ENCODE data around the gene GPR17.

GPR17 gene

DNA sequence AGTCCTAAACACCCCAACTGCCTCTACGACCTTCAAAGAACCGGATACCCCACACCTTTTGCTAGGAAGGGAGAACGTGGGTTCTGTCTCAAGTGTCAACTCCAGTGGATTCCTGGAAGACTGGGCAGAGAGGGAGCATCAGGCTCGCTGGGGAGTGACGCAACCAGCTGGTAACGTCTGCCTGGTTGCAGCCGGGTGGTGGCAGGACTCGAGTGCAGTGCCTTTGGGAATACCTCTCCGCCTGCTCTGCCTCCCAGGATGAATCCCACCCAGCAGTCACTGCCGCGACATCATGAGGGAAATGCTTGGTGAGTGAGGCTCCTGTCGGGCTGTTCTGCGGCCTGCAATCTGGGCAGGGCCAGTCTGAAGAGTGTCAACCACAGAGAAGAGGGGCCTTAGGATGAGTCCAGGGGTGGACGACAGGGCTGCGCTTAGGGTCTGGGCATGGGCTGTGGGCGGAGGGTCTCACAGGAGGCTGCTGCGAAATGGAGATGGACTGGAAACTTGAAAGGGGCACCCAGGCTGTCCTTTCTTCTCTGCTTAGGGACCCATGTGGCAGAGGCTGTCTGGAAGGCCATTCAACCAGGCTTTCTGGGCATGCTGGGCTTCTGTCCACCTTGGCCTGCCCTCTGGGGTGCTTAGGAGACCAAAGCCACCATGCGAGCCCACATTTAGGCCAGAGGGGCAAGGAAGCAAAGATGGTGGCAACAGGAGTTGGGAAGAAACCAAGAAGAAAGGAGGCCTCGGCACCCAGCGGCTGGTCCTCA is 12.9 kb downstream of the GPR17 start:
- H3K79me2 ChIP-seq (ENCODE audit: control insufficient read depth, low read length) = no peaks in the 10 kb centered on the region

GRCh38 chr2:127659408-127660290 is 13.7 kb downstream of the GPR17 start:
- no peaks in the 10 kb centered on the region for H3K9me2 ChIP-seq (replicated peaks; ENCODE audit: control insufficient read depth, low read length)
- H3F3A ChIP-seq (ENCODE audit: control insufficient read depth, insufficient read depth) = no peaks in the 10 kb centered on the region
- H3K4me1 ChIP-seq (ENCODE audit: control insufficient read depth, low read length) = no peaks in the 10 kb centered on the region
- H4K20me1 ChIP-seq (ENCODE audit: control insufficient read depth, insufficient read depth, low read depth, low read length) = no peaks in the 10 kb centered on the region
- no peaks in the 10 kb centered on the region for H3K27me3 ChIP-seq (ENCODE audit: control insufficient read depth, low read length)
- TF ChIP-seq CTCF (IDR thresholded peaks at IDR 0.05; ENCODE audit: low read depth, low read length, poor library complexity, severe bottlenecking) = no peak
- TF ChIP-seq EZH2phosphoT487 (IDR thresholded peaks at IDR 0.05; ENCODE audit: borderline replicate concordance, low read length) = no peak
- H3K79me2 ChIP-seq (ENCODE audit: control insufficient read depth, low read length) = no peaks in the 10 kb centered on the region
- H3K4me3 ChIP-seq (ENCODE audit: low read length) = no peak overlapping the region
- no peaks in the 10 kb centered on the region for H3K36me3 ChIP-seq (ENCODE audit: control insufficient read depth, low read length)
- no peak overlapping the region for H3K27ac ChIP-seq (ENCODE audit: low read depth, low read length)
- H3K9me3 ChIP-seq (ENCODE audit: control insufficient read depth, insufficient read depth, low read length) = no peaks in the 10 kb centered on the region
- no peak overlapping the region for H3K4me2 ChIP-seq (ENCODE audit: low read length)

More for the DNA sequence above, 12.9 kb downstream of the GPR17 start:
- TF ChIP-seq CTCF (IDR thresholded peaks at IDR 0.05; ENCODE audit: low read depth, low read length, poor library complexity, severe bottlenecking) (no peak), EZH2phosphoT487 (IDR thresholded peaks at IDR 0.05; ENCODE audit: borderline replicate concordance, low read length) (no peak)
- no peaks in the 10 kb centered on the region for H3K9me3 ChIP-seq (ENCODE audit: control insufficient read depth, insufficient read depth, low read length)
- no peak overlapping the region for H3K4me2 ChIP-seq (ENCODE audit: low read length)
- no peak overlapping the region for H3K4me3 ChIP-seq (ENCODE audit: low read length)
- H4K20me1 ChIP-seq (ENCODE audit: control insufficient read depth, insufficient read depth, low read depth, low read length) = no peaks in the 10 kb centered on the region
- no peaks in the 10 kb centered on the region for H3K4me1 ChIP-seq (ENCODE audit: control insufficient read depth, low read length)
- H3K27me3 ChIP-seq (ENCODE audit: control insufficient read depth, low read length) = no peaks in the 10 kb centered on the region
- no peaks in the 10 kb centered on the region for H3F3A ChIP-seq (ENCODE audit: control insufficient read depth, insufficient read depth)
- H3K36me3 ChIP-seq (ENCODE audit: control insufficient read depth, low read length) = no peaks in the 10 kb centered on the region
- H3K9me2 ChIP-seq (replicated peaks; ENCODE audit: control insufficient read depth, low read length) = no peaks in the 10 kb centered on the region
- no peak overlapping the region for H3K27ac ChIP-seq (ENCODE audit: low read depth, low read length)

DNA sequence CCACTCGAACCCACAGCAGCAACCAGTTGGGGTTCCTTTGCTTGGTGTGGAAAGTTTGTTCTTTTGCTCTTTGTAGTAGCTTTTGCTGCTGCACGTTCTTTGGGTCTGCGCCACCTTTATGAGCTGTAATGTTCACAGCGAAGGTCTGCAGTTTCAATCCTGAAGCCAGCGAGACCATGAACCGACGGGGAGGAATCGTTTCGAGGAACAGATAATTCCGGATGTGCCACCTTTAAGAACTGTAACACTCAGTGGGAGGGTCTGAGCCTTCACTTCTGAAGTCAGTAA is 14.3 kb downstream of the GPR17 start:
- H3K9me2 ChIP-seq (replicated peaks; ENCODE audit: control insufficient read depth, low read length) = no peaks in the 10 kb centered on the region
- TF ChIP-seq EZH2phosphoT487 (IDR thresholded peaks at IDR 0.05; ENCODE audit: borderline replicate concordance, low read length) (no peak), CTCF (IDR thresholded peaks at IDR 0.05; ENCODE audit: low read depth, low read length, poor library complexity, severe bottlenecking) (no peak)
- no peak overlapping the region for H3K4me2 ChIP-seq (ENCODE audit: low read length)
- H3K36me3 ChIP-seq (ENCODE audit: control insufficient read depth, low read length) = no peaks in the 10 kb centered on the region
- peaks cover 3% of the 10 kb centered on the region; the same call in 1 of the 2 replicates for H3K27me3 ChIP-seq (ENCODE audit: control insufficient read depth, low read length)
- no peak overlapping the region for H3K27ac ChIP-seq (ENCODE audit: low read depth, low read length)
- H4K20me1 ChIP-seq (ENCODE audit: control insufficient read depth, insufficient read depth, low read depth, low read length) = no peaks in the 10 kb centered on the region
- H3K9me3 ChIP-seq (ENCODE audit: control insufficient read depth, insufficient read depth, low read length) = no peaks in the 10 kb centered on the region
- H3K79me2 ChIP-seq (ENCODE audit: control insufficient read depth, low read length) = no peaks in the 10 kb centered on the region
- no peak overlapping the region for H3K4me3 ChIP-seq (ENCODE audit: low read length)
- H3F3A ChIP-seq (ENCODE audit: control insufficient read depth, insufficient read depth) = no peaks in the 10 kb centered on the region
- no peaks in the 10 kb centered on the region for H3K4me1 ChIP-seq (ENCODE audit: control insufficient read depth, low read length)

Data from DOHH2 (cell line).